Measurements from ENCODE around the gene EHD2. TPM values are rescaled to one million over a fixed set of nuclear protein-coding genes. Genes with fewer than 3 reads are reported as not detected.
"Not testable (repeated sequence)": the region's sequence is repeated elsewhere in the genome, so short reads cannot be mapped to it uniquely, and the experiment has no call there.

EHD2 gene
- total and polyA plus RNA-seq, 2 donors (not counting 1 experiment from before 2014, with no cell fraction given) = 97.0 to 192 TPM

- no peak overlapping the region for H3K9ac ChIP-seq (ENCODE audit: insufficient read depth, low read length)
- peaks cover 8% of the 10 kb centered on the region for H3K36me3 ChIP-seq (ENCODE audit: control insufficient read depth, insufficient read depth, low read length)
- H4K20me1 ChIP-seq (ENCODE audit: control insufficient read depth, extremely low read depth, insufficient read depth, low read length) = no peaks in the 10 kb centered on the region
- no peak overlapping the region for H3K27ac ChIP-seq (ENCODE audit: insufficient read depth, low read length)
- no peak overlapping the region for H3K4me2 ChIP-seq (ENCODE audit: extremely low read depth, insufficient read depth, low read length)
- TF ChIP-seq EZH2 (IDR thresholded peaks at IDR 0.05; ENCODE audit: low read length, missing control alignments) = no peak
- no peak for TF ChIP-seq CTCF (conservative IDR thresholded peaks at IDR 0.05 in 1 of 2, IDR thresholded peaks at IDR 0.05 in 1 of 2; ENCODE audit: low read depth in 1 of 2, low read length in 2 of 2)
- H3K79me2 ChIP-seq (ENCODE audit: control insufficient read depth, insufficient read depth, low read length) = peaks cover 29% of the 10 kb centered on the region
- H3K9me3 ChIP-seq (ENCODE audit: control insufficient read depth, insufficient read depth, low read depth, low read length) = no peaks in the 10 kb centered on the region
- no peak overlapping the region for H2AFZ ChIP-seq (ENCODE audit: low read length)
- H3K4me3 ChIP-seq (replicated peaks in 1 of 4; ENCODE audit: control extremely low read depth in 1 of 4, insufficient read depth in 1 of 4, low read depth in 3 of 4, low read length in 4 of 4) = no peak overlapping the region
- H3K27me3 ChIP-seq (ENCODE audit: control insufficient read depth, insufficient read depth, low read length) = no peaks in the 10 kb centered on the region
- peak in 1 of 2 donors; percentile 31 for DNase-seq (ENCODE audit: low read depth in 2 of 2)
- peaks cover 3% of the 10 kb centered on the region for H3K4me1 ChIP-seq (ENCODE audit: control insufficient read depth, extremely low read depth, insufficient read depth, low read length)
Measured at GRCh38 chr19:47776568-47776967, 63.3 kb downstream of the EHD2 start.

GRCh38 chr19:47777245-47778048 lies 64.2 kb downstream of the EHD2 start:
- DNase-seq (ENCODE audit: low read depth in 2 of 2); H3K9me3 ChIP-seq (ENCODE audit: control insufficient read depth, insufficient read depth, low read depth, low read length); H3K36me3 ChIP-seq (ENCODE audit: control insufficient read depth, insufficient read depth, low read length); H4K20me1 ChIP-seq (ENCODE audit: control insufficient read depth, extremely low read depth, insufficient read depth, low read length); H3K9ac ChIP-seq (ENCODE audit: insufficient read depth, low read length); H3K4me1 ChIP-seq (ENCODE audit: control insufficient read depth, extremely low read depth, insufficient read depth, low read length); H3K27me3 ChIP-seq (ENCODE audit: control insufficient read depth, insufficient read depth, low read length): not testable (repeated sequence)
- peak overlapping the region; percentile 93 for H3K27ac ChIP-seq (ENCODE audit: insufficient read depth, low read length)
- peak overlapping the region; percentile 85 to 96 (median 88) for H3K4me3 ChIP-seq (replicated peaks in 1 of 4; ENCODE audit: control extremely low read depth in 1 of 4, insufficient read depth in 1 of 4, low read depth in 3 of 4, low read length in 4 of 4)
- H3K79me2 ChIP-seq (ENCODE audit: control insufficient read depth, insufficient read depth, low read length) = peaks cover 31% of the 10 kb centered on the region
- peak overlapping the region; percentile 34 for H2AFZ ChIP-seq (ENCODE audit: low read length)
- H3K4me2 ChIP-seq (ENCODE audit: extremely low read depth, insufficient read depth, low read length) = peak overlapping the region; percentile 75

GRCh38 chr19:47778049-47778953 lies 65.1 kb downstream of the EHD2 start, which contains the start of gene SELENOW:
Gene SELENOW, plus strand, starts transcription at chr19:47778703. Its CDS starts 83 bp downstream, at chr19:47778786.
- Histone ChIP-seq H3K4me3 (replicated peaks in 1 of 4; ENCODE audit: control extremely low read depth in 1 of 4, insufficient read depth in 1 of 4, low read depth in 3 of 4, low read length in 4 of 4) (peak within 1 kb of the TSS; percentile 85 to 96 (median 88)), H3K9ac (ENCODE audit: insufficient read depth, low read length) (peak within 1 kb of the TSS; percentile 97), H3K27ac (ENCODE audit: insufficient read depth, low read length) (peak within 1 kb of the TSS; percentile 93), H2AFZ (ENCODE audit: low read length) (peak within 1 kb of the TSS; percentile 34), H3K4me2 (ENCODE audit: extremely low read depth, insufficient read depth, low read length) (peak within 1 kb of the TSS; percentile 84), H4K20me1 (ENCODE audit: control insufficient read depth, extremely low read depth, insufficient read depth, low read length) (no peaks in the 10 kb centered on the region), H3K9me3 (ENCODE audit: control insufficient read depth, insufficient read depth, low read depth, low read length) (no peaks in the 10 kb centered on the region), H3K79me2 (ENCODE audit: control insufficient read depth, insufficient read depth, low read length) (peaks cover 31% of the 10 kb centered on the region), H3K27me3 (ENCODE audit: control insufficient read depth, insufficient read depth, low read length) (no peaks in the 10 kb centered on the region), H3K36me3 (ENCODE audit: control insufficient read depth, insufficient read depth, low read length) (peaks cover 10% of the 10 kb centered on the region), H3K4me1 (ENCODE audit: control insufficient read depth, extremely low read depth, insufficient read depth, low read length) (peaks cover 3% of the 10 kb centered on the region)
- peak; percentile 64 to 71 for DNase-seq (ENCODE audit: low read depth in 2 of 2)
- TF ChIP-seq EZH2 (IDR thresholded peaks at IDR 0.05; ENCODE audit: low read length, missing control alignments) (no peak), CTCF (conservative IDR thresholded peaks at IDR 0.05 in 1 of 2, IDR thresholded peaks at IDR 0.05 in 1 of 2; ENCODE audit: low read depth in 1 of 2, low read length in 2 of 2) (no peak)
